Measurements from ENCODE around the gene GAL.

- TF ChIP-seq POLR2AphosphoS5 (IDR thresholded peaks at IDR 0.05), result no peak
- TF ChIP-seq CTCF (IDR thresholded peaks at IDR 0.05), result peak in 1 of 4 experiments; percentile 12
Observed at GRCh38 chr11:68643585-68643984, 40.8 kb upstream of the GAL start.

Data from gastroesophageal sphincter (tissue), 3 donors.